ENCODE data around the gene PGAP2.

The PGAP2 gene

DNA sequence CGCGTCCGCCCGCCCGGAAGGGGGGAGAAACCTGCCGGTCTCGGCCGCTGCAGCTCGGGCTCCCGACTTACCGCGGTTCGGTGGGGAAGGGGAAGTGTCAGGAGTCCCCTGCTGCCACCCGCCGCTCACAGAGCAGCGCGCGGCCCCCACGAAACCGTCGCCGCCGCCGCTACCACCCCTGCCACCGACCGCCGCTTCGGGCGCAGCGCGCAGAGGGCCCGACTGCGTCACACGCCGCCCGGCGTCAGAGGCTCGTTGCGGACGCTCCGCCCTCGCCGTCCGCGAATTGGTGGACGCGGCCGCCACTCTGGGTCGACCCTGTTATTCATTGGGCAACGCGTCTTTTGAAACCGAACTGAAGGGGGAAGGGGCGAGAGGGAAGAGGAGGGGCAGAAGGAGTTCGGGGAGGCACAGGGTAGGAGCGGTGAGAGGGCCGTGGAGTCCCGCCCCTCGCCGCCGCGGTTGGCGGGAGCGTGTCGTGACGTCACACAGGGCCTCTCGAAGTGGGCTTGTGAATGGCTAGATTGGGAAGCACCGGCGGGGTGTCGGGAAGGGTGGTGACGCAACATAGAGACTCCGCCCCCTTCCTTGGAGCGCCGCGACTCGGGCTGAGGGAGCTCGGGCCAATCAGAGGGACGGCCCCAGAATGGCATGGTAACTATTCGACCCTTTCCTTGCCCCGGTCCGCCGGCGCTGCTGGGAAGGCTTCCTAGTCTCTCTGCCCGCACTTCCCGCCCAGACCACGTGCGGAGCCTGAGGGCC, 10.8 kb upstream of the PGAP2 start, which contains the start of gene NUP98:
Gene NUP98, minus strand, starts transcription at position 226 of the 762 bp plus-strand sequence. CDS start 15,437 bp downstream, outside the sequence.
- H2AFZ ChIP-seq (ENCODE audit: low read length): peak within 1 kb of the TSS; percentile 82
- H3K9me2 ChIP-seq (replicated peaks; ENCODE audit: low read depth, low read length): no peaks in the 10 kb centered on the region
- H3K9me3 ChIP-seq (ENCODE audit: insufficient read depth, low read depth, low read length): no peaks in the 10 kb centered on the region
- H3K79me2 ChIP-seq (ENCODE audit: insufficient read depth, low read length): peaks cover 64% of the 10 kb centered on the region
- peak within 1 kb of the TSS; percentile 98 for H3K9ac ChIP-seq (ENCODE audit: low read depth, low read length, poor library complexity, severe bottlenecking)
- peak within 1 kb of the TSS; percentile 100 for H3K4me3 ChIP-seq (ENCODE audit: low read length, poor library complexity, severe bottlenecking)
- H3F3A ChIP-seq (ENCODE audit: low read depth): 0 out of 2 replicates have a peak, but pooled peaks cover 3% of the 10 kb centered on the region
- peaks cover 6% of the 10 kb centered on the region for H3K27me3 ChIP-seq (ENCODE audit: insufficient read depth, low read length, poor library complexity, severe bottlenecking)
- H3K4me1 ChIP-seq (ENCODE audit: insufficient read depth, low read length, poor library complexity, severe bottlenecking): peaks cover 36% of the 10 kb centered on the region
- H3K4me2 ChIP-seq (ENCODE audit: low read depth, low read length, poor library complexity, severe bottlenecking): peak within 1 kb of the TSS; percentile 95
- no peak for TF ChIP-seq EZH2phosphoT487 (IDR thresholded peaks at IDR 0.05; ENCODE audit: borderline replicate concordance)
- TF ChIP-seq, protein P1, sequence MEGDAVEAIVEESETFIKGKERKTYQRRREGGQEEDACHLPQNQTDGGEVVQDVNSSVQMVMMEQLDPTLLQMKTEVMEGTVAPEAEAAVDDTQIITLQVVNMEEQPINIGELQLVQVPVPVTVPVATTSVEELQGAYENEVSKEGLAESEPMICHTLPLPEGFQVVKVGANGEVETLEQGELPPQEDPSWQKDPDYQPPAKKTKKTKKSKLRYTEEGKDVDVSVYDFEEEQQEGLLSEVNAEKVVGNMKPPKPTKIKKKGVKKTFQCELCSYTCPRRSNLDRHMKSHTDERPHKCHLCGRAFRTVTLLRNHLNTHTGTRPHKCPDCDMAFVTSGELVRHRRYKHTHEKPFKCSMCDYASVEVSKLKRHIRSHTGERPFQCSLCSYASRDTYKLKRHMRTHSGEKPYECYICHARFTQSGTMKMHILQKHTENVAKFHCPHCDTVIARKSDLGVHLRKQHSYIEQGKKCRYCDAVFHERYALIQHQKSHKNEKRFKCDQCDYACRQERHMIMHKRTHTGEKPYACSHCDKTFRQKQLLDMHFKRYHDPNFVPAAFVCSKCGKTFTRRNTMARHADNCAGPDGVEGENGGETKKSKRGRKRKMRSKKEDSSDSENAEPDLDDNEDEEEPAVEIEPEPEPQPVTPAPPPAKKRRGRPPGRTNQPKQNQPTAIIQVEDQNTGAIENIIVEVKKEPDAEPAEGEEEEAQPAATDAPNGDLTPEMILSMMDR (conservative IDR thresholded peaks at IDR 0.05; ENCODE audit: low read length): no peak
- H4K20me1 ChIP-seq (ENCODE audit: insufficient read depth, low read length, poor library complexity, severe bottlenecking): peaks cover 43% of the 10 kb centered on the region
- H3K36me3 ChIP-seq (ENCODE audit: insufficient read depth, low read length): peaks cover 11% of the 10 kb centered on the region; the same call in 1 of the 2 replicates

DNA sequence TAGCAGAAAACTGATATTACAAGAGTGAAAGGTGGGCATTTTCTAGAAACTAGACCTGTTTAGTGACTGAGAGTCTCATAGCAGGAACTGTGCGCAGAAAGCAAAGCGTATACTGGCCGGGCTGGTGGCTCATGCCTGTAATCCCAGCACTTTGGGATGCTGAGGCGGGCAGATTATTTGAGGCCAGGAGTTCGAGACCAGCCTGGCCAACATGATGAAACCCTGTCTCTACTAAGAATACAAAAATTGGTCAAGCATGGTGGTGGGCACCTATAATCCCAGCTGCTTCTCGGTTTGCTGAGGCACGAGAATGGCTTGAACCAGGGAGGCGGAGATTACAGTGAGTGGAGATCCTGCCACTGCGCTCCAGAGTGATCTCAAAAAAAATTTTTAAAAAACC, 9.2 kb upstream of the PGAP2 start:
- Histone ChIP-seq H3K4me3 (ENCODE audit: low read length, poor library complexity, severe bottlenecking) (peak overlapping the region; percentile 100), H2AFZ (ENCODE audit: low read length) (no peak overlapping the region), H3K79me2 (ENCODE audit: insufficient read depth, low read length) (peaks cover 48% of the 10 kb centered on the region), H3K9me2 (replicated peaks; ENCODE audit: low read depth, low read length) (no peaks in the 10 kb centered on the region), H3K27me3 (ENCODE audit: insufficient read depth, low read length, poor library complexity, severe bottlenecking) (peaks cover 6% of the 10 kb centered on the region), H3F3A (ENCODE audit: low read depth) (0 out of 2 replicates have a peak, but pooled peaks cover 3% of the 10 kb centered on the region), H3K9ac (ENCODE audit: low read depth, low read length, poor library complexity, severe bottlenecking) (peak overlapping the region; percentile 80), H3K36me3 (ENCODE audit: insufficient read depth, low read length) (no peaks in the 10 kb centered on the region), H3K9me3 (ENCODE audit: insufficient read depth, low read depth, low read length) (no peaks in the 10 kb centered on the region), H3K4me2 (ENCODE audit: low read depth, low read length, poor library complexity, severe bottlenecking) (peak overlapping the region; percentile 77), H4K20me1 (ENCODE audit: insufficient read depth, low read length, poor library complexity, severe bottlenecking) (peaks cover 31% of the 10 kb centered on the region), H3K4me1 (ENCODE audit: insufficient read depth, low read length, poor library complexity, severe bottlenecking) (peaks cover 36% of the 10 kb centered on the region)
- TF ChIP-seq, protein P1 (conservative IDR thresholded peaks at IDR 0.05; ENCODE audit: low read length): no peak
- no peak for TF ChIP-seq EZH2phosphoT487 (IDR thresholded peaks at IDR 0.05; ENCODE audit: borderline replicate concordance)

DNA sequence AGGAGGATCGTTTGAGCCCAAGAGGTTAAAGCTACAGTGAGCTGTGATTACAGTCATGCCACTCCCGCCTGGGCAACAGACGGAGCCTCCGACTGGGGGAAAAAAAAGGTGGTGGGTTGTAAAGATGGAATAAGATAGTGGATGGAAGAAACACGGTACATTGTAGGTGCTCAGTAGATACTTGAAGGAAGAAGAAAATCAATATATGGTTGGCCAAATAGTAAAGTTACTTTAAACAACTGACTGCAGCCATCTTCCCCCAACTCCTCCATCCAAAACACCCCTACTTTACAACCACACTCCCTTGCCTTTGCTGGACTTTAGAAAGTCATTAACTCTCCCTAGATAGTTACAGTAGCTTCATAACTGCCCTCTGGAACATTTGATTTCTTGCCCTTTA, 8.5 kb upstream of the PGAP2 start:
- no peak overlapping the region for H3K4me2 ChIP-seq (ENCODE audit: low read depth, low read length, poor library complexity, severe bottlenecking)
- no peak overlapping the region for H3K4me3 ChIP-seq (ENCODE audit: low read length, poor library complexity, severe bottlenecking)
- H4K20me1 ChIP-seq (ENCODE audit: insufficient read depth, low read length, poor library complexity, severe bottlenecking): peaks cover 24% of the 10 kb centered on the region
- 0 out of 2 replicates have a peak, but pooled peaks cover 3% of the 10 kb centered on the region for H3F3A ChIP-seq (ENCODE audit: low read depth)
- no peak for TF ChIP-seq EZH2phosphoT487 (IDR thresholded peaks at IDR 0.05; ENCODE audit: borderline replicate concordance)
- TF ChIP-seq, protein P1 (conservative IDR thresholded peaks at IDR 0.05; ENCODE audit: low read length): no peak
- no peak overlapping the region for H2AFZ ChIP-seq (ENCODE audit: low read length)
- H3K4me1 ChIP-seq (ENCODE audit: insufficient read depth, low read length, poor library complexity, severe bottlenecking): peaks cover 32% of the 10 kb centered on the region
- H3K9me3 ChIP-seq (ENCODE audit: insufficient read depth, low read depth, low read length): no peaks in the 10 kb centered on the region
- peaks cover 41% of the 10 kb centered on the region for H3K79me2 ChIP-seq (ENCODE audit: insufficient read depth, low read length)
- no peak overlapping the region for H3K9ac ChIP-seq (ENCODE audit: low read depth, low read length, poor library complexity, severe bottlenecking)
- peaks cover 6% of the 10 kb centered on the region for H3K27me3 ChIP-seq (ENCODE audit: insufficient read depth, low read length, poor library complexity, severe bottlenecking)
- no peaks in the 10 kb centered on the region for H3K36me3 ChIP-seq (ENCODE audit: insufficient read depth, low read length)
- H3K9me2 ChIP-seq (replicated peaks; ENCODE audit: low read depth, low read length): no peaks in the 10 kb centered on the region
